ENCODE measurements around the gene SLC66A1.

SLC66A1 gene

DNA sequence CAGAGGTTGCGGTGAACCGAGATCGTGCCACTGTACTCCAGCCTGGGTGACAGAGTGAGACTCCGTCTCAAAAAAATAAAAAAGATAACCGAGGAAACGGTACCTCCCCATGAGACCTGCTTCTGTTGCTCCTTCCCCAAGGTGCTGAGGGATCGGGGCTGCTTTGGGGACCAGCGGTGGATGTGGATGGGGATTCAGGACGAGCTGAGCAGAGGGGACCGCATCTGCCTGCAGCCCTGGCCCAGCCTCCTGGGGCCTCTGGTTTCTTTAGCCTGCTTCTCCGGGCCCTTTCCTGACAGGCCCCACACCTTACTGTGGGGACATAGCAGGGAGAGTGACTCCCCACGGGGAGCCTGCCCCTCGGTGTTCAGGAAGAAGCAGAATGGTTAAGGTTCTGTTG, 17.1 kb downstream of the SLC66A1 start:
- ATAC-seq (ENCODE audit: low read depth): no peak
- H3K27me3 ChIP-seq (ENCODE audit: insufficient read depth, poor library complexity, severe bottlenecking): no peaks in the 10 kb centered on the region
- no peak overlapping the region for H3K4me3 ChIP-seq (ENCODE audit: severe bottlenecking)
- H3K9me3 ChIP-seq (ENCODE audit: severe bottlenecking): no peaks in the 10 kb centered on the region
- no peak for DNase-seq (ENCODE audit: low spot score)
- H3K27ac ChIP-seq (ENCODE audit: poor library complexity, severe bottlenecking): no peak overlapping the region
- TF ChIP-seq, protein P1, sequence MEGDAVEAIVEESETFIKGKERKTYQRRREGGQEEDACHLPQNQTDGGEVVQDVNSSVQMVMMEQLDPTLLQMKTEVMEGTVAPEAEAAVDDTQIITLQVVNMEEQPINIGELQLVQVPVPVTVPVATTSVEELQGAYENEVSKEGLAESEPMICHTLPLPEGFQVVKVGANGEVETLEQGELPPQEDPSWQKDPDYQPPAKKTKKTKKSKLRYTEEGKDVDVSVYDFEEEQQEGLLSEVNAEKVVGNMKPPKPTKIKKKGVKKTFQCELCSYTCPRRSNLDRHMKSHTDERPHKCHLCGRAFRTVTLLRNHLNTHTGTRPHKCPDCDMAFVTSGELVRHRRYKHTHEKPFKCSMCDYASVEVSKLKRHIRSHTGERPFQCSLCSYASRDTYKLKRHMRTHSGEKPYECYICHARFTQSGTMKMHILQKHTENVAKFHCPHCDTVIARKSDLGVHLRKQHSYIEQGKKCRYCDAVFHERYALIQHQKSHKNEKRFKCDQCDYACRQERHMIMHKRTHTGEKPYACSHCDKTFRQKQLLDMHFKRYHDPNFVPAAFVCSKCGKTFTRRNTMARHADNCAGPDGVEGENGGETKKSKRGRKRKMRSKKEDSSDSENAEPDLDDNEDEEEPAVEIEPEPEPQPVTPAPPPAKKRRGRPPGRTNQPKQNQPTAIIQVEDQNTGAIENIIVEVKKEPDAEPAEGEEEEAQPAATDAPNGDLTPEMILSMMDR (IDR thresholded peaks at IDR 0.05; ENCODE audit: poor library complexity, severe bottlenecking): no peak
- H3K36me3 ChIP-seq (ENCODE audit: low read depth): peaks cover 9% of the 10 kb centered on the region
- H3K4me1 ChIP-seq (ENCODE audit: insufficient read depth, poor library complexity, severe bottlenecking): no peaks in the 10 kb centered on the region

DNA sequence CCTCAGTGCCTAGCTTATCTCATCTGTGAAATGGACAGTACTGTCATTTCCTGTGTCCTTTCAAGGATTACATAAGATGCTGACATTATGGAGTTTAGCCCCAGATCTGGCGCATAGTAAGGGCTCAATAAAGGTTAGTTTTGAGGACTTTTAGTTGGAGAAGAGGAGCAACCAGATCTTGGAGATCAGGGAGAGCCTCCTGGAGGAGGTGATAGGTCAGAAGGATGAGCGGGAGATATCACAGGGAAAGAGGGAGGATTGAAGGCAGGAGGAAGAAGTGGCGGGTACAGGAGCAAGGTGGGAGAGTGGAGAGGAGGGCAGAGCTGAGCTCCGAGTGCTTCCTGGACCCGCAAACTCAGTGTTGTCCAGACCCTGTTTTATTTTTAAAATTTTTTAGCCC, 17.5 kb downstream of the SLC66A1 start:
- H3K4me3 ChIP-seq (ENCODE audit: severe bottlenecking): no peak overlapping the region
- H3K27ac ChIP-seq (ENCODE audit: poor library complexity, severe bottlenecking): no peak overlapping the region
- no peaks in the 10 kb centered on the region for H3K4me1 ChIP-seq (ENCODE audit: insufficient read depth, poor library complexity, severe bottlenecking)
- peaks cover 9% of the 10 kb centered on the region for H3K36me3 ChIP-seq (ENCODE audit: low read depth)
- ATAC-seq (ENCODE audit: low read depth) (no peak), DNase-seq (ENCODE audit: low spot score) (no peak)
- TF ChIP-seq, protein P1 (IDR thresholded peaks at IDR 0.05; ENCODE audit: poor library complexity, severe bottlenecking): no peak
- H3K27me3 ChIP-seq (ENCODE audit: insufficient read depth, poor library complexity, severe bottlenecking): no peaks in the 10 kb centered on the region
- no peaks in the 10 kb centered on the region for H3K9me3 ChIP-seq (ENCODE audit: severe bottlenecking)

DNA sequence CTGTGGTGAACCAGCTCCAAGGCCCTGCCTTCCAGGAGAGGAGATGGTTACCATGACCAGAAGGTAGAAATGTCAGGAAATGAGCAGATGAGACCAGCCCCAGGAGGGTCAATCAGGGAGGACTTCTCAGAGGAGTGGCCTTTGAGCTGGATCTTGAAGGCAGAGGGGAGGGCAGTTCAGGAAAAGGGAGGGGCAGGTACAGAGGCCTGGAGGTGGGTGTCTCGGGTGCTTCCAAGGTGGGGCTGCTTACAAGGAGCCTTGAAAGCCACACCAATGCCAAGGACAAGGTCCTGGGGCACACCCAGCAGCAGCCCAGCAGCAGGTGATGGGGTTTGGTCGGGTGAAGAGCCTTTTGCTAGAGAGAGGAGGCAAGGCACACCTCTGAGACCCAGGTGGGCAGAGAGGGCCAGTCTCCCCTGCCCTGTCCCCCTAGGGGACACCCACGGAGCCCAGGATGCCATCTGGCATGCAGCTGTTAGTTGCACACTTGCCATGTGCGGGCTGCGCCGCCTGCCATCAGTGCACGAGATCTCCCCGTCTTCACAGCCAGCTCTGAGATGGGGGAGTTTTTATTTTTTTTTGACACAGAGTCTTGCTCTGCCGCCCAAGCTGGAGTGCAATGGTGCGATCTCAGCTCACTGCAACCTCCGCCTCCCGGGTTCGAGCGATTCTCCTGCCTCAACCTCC, 18.5 kb downstream of the SLC66A1 start:
- Histone ChIP-seq H3K4me3 (ENCODE audit: severe bottlenecking) (no peak overlapping the region), H3K9me3 (ENCODE audit: severe bottlenecking) (no peaks in the 10 kb centered on the region), H3K27me3 (ENCODE audit: insufficient read depth, poor library complexity, severe bottlenecking) (no peaks in the 10 kb centered on the region), H3K27ac (ENCODE audit: poor library complexity, severe bottlenecking) (no peak overlapping the region), H3K4me1 (ENCODE audit: insufficient read depth, poor library complexity, severe bottlenecking) (no peaks in the 10 kb centered on the region), H3K36me3 (ENCODE audit: low read depth) (peaks cover 9% of the 10 kb centered on the region)
- ATAC-seq (ENCODE audit: low read depth) (no peak), DNase-seq (ENCODE audit: low spot score) (no peak)
- TF ChIP-seq, protein P1 (IDR thresholded peaks at IDR 0.05; ENCODE audit: poor library complexity, severe bottlenecking): no peak

DNA sequence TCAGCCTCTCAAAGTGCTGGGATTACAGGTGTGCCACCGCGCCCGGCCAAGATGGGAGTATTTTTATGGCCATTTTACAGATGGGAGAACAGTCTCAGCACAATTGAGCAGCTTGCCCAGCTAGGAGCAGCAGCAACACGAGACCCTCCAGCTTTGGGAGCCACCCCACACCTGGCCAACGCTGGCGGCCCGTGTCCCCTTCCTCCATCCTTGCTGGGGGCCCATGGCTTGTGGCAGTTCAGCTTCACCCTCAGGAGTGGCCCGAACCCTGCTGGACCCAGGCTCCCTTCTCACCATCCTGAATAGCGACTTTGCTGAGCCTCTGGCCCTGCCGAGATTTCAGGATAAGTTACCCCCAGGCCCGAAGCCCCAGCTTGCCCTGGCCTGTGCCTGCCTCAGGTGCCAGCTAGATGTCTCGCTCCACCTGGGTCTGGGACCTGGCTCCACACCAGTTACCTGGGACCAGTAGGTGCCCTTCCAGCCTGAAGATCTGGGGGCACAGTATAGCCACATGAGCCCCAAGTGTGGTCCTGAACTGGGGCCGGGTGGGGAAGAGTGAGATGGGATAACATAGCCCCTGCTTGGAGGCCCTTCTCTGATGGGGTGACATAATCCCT, 19.2 kb downstream of the SLC66A1 start:
- Histone ChIP-seq H3K4me3 (ENCODE audit: severe bottlenecking) (no peak overlapping the region), H3K36me3 (ENCODE audit: low read depth) (peaks cover 2% of the 10 kb centered on the region; the same call in 1 of the 2 replicates), H3K27ac (ENCODE audit: poor library complexity, severe bottlenecking) (no peak overlapping the region), H3K9me3 (ENCODE audit: severe bottlenecking) (no peaks in the 10 kb centered on the region), H3K27me3 (ENCODE audit: insufficient read depth, poor library complexity, severe bottlenecking) (no peaks in the 10 kb centered on the region), H3K4me1 (ENCODE audit: insufficient read depth, poor library complexity, severe bottlenecking) (no peaks in the 10 kb centered on the region)
- no peak for DNase-seq (ENCODE audit: low spot score)
- TF ChIP-seq, protein P1 (IDR thresholded peaks at IDR 0.05; ENCODE audit: poor library complexity, severe bottlenecking): no peak
- ATAC-seq (ENCODE audit: low read depth): 0 out of 3 replicates have a peak, but pooled peaks have one; percentile 4

DNA sequence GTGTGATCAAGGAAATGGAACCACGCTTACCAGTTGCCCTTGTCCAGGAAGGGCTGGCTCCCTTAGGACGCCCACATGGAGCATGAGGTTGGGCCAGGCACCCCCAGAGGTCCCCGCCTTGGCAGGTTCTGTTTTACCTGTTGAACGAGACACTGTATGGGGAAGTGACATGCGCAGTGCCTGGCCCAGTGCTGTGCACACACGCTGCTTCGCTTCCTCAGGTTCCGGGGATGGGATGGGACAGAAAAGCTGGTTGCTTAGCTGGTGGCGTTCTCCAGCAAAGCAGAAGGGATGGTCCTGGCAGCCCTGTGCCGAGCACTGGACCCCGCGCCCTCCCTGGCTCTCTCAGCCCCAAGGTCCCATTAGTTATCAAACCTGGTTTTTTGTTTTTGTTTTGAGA, 20.7 kb downstream of the SLC66A1 start:
- no peaks in the 10 kb centered on the region for H3K36me3 ChIP-seq (ENCODE audit: low read depth)
- no peak overlapping the region for H3K27ac ChIP-seq (ENCODE audit: poor library complexity, severe bottlenecking)
- TF ChIP-seq, protein P1 (IDR thresholded peaks at IDR 0.05; ENCODE audit: poor library complexity, severe bottlenecking): no peak
- H3K4me3 ChIP-seq (ENCODE audit: severe bottlenecking): no peak overlapping the region
- H3K27me3 ChIP-seq (ENCODE audit: insufficient read depth, poor library complexity, severe bottlenecking): no peaks in the 10 kb centered on the region
- no peaks in the 10 kb centered on the region for H3K4me1 ChIP-seq (ENCODE audit: insufficient read depth, poor library complexity, severe bottlenecking)
- DNase-seq (ENCODE audit: low spot score) (no peak), ATAC-seq (ENCODE audit: low read depth) (no peak)
- H3K9me3 ChIP-seq (ENCODE audit: severe bottlenecking): no peaks in the 10 kb centered on the region

Measured in RWPE2 (cell line).